Heart left ventricle (tissue), 16 donors: ENCODE measurements around the gene ST8SIA5. TPM values are rescaled to one million over a fixed set of nuclear protein-coding genes. Genes with fewer than 3 reads are reported as not detected.

Experiments
- ATAC-seq, 4 donors: fragments of 200-7000 bp; cut with Tn5 transposase; one replicate each; pipeline ENCODE4 v1.9.1; 2020 to 2022; ENCODE audit warnings: moderate library complexity in 4 of 4, mild to moderate bottlenecking in 3 of 4, moderate number of reproducible peaks in 1 of 4
- DNase-seq, 5 donors: peaks; one replicate each; pipeline ENCODE4 v3.0.0-alpha.2; 2020
- H3K27ac ChIP-seq, 12 donors: fragments of 200-600 bp; sonication (generic) in 4 of 12; one replicate each; pipeline versions ENCODE4 v1.5.0 to v1.8.0; 2016 to 2022; ENCODE audit warnings: mild to moderate bottlenecking in 2 of 12
- H3K27me3 ChIP-seq, 9 donors: fragments of 200-600 bp; sonication (generic) in 2 of 9; one replicate each; pipeline versions ENCODE4 v1.5.1 to v1.8.0; 2016 to 2022; ENCODE audit warnings: mild to moderate bottlenecking in 3 of 9
- H3K36me3 ChIP-seq, 9 donors: fragments of 200-600 bp; sonication (generic) in 2 of 9; one replicate each; pipeline versions ENCODE4 v1.5.0 to v1.8.0; 2018 to 2022; ENCODE audit warnings: mild to moderate bottlenecking in 2 of 9
- H3K4me1 ChIP-seq, 12 donors: fragments of 200-600 bp; sonication (generic) in 4 of 12; one replicate each; pipeline versions ENCODE4 v1.5.0 to v1.8.0; 2016 to 2022; ENCODE audit warnings: mild to moderate bottlenecking in 3 of 12
- H3K4me3 ChIP-seq, 12 donors: fragments of 200-600 bp; sonication (generic) in 4 of 12; one replicate each; pipeline versions ENCODE4 v1.5.0 to v1.8.0; 2017 to 2022; ENCODE audit warnings: mild to moderate bottlenecking in 9 of 12, moderate library complexity in 4 of 12
- H3K9me3 ChIP-seq, 12 donors: fragments of 200-600 bp; sonication (generic) in 4 of 12; one replicate each; pipeline versions ENCODE4 v1.5.0 to v1.8.0; 2016 to 2022; ENCODE audit warnings: mild to moderate bottlenecking in 1 of 12
- POLR2A ChIP-seq, 2 donors: fragments of 450-650 bp; IDR thresholded peaks; one replicate each; pipeline ENCODE4 v1.6.1; 2017; ENCODE audit warnings: antibody characterized with exemption in 2 of 2, mild to moderate bottlenecking in 2 of 2, moderate library complexity in 2 of 2
- WGBS, 4 donors: extraction: QIAGEN DNeasy Blood & Tissue Kit in 2 of 4; methylation state at CpG; one replicate each; pipeline versions ENCODE4 v1.1.5 to v1.1.7; 2013 to 2018; 5-methylcytosine and 5-hydroxymethylcytosine counted together
- intact Hi-C, 10 donors: fragments of 100-400 bp; cut with DNase I; formaldehyde crosslinking; loops; one replicate each; pipeline versions ENCODE4 v1.11.1 to v1.14.2; 2022
- polyA plus RNA-seq, 2 donors: library from polyadenylated mRNA; stranded (reverse); fragments of 200-250 nt; gene quantifications; one replicate each; pipeline ENCODE4 v1.2.3, GENCODE V29; 2013
- total RNA-seq, 9 donors: library from RNA; depleted of rRNA in 2 of 9; stranded (reverse); fragments of >200 nt in 2 of 9; fragmentation: NEBNext Ultra II Directional in 3 of 9; extraction: Animal tissue kit (Norgen Biotek cat#: 25700) in 3 of 9; gene quantifications; one replicate each; pipeline versions ENCODE4 v1.1.0 to v1.2.4, GENCODE V29; 2016 to 2023
- TF ChIP-seq, protein P1 (sequence below), 12 donors: fragments of 200-600 bp; sonication (generic) in 4 of 12; IDR thresholded peaks; one replicate each; pipeline versions ENCODE4 v1.5.0 to v1.8.0; 2018 to 2022; ENCODE audit warnings: antibody characterized with exemption in 12 of 12, mild to moderate bottlenecking in 5 of 12
- donor health status: ischemic (EF 13 %, LVEDD 7.1; RV severe dilation, severe dysfunction).
- donor health status: healthy with polysubstance abuse.
- donor health status: DM: no; HTN: yes; CAD: no.
- donor health status: DM: no; HTN: no; CAD: no.
- donor health status: ischemic (EF 25% LVEDD 6.9; RV normal size, moderate dysfunction).
- donor health status: ischemic (EF 25% LVEDD 5.7; RV mildly dilated, moderate dysfunction).
- donor health status: healthy.
- donor health status: DM: yes; HTN: yes; CAD: no.
- donor health status: ischemic (EF 35%, LVEDD 5.7; RV mildly dilated, moderate dysfunction).
- donor health status: nonischemic (EF 11% LVEDD 7.7; RV severe dilation, severe dysfunction).
- donor health status: DM: yes; HTN: yes; CAD: no.
- donor health status: PGD.
- donor health status: ischemic (EF 29% LVEDD 5.4; RV normal size, mild dysfunction).
- donor health status: nonischemic (EF 23%, LVEDD 6.1; RV moderate dilation, normal function).

ST8SIA5 gene
- total and polyA plus RNA-seq, 11 donors = 3.8 to 24.4 (median 6.8) TPM

DNA sequence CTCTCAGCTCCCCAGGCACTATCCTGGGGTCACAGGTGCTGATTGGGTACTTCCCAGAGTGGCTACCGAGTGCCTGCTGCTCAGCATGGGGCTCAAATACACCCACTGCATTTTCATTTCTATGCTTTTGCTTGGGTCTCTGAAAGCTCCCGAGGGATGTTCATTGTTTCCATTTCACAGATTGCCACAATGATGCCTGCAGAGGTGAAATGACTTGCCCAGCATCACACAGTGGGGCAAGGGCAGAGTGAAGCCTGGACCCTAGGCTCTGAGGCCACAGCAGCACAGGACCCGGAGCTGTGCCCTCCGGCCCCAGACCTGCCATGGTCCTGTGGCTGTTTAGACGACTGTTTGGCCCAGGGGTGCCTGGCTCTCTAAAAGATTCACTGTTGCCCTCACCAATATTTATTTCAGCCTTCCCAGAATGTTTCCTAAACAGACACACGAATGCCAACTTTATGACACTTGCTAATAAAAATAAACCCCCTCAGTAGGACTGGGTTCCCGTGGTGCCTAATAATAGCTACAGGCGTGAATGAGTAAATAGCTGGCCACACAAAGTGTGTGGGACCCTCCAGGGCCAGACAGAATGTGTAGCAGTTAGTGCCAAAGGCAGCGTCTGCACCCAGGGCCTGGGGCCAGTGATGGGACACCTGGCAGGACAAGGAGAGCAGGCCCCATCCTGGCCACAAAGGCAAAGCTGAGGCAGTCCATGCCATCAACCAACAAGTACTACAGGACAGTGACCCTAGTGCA lies 11.5 kb upstream of the ST8SIA5 start:
- ATAC-seq = peak; percentile 94 to 97 (median 97)
- H3K9me3 ChIP-seq = no peaks in the 10 kb centered on the region
- intact Hi-C loops = no loop called here
- H3K4me1 ChIP-seq = peaks cover 0 to 25% (median 9%) of the 10 kb centered on the region in 12 donors
- DNase-seq = peak; percentile 66 to 85 (median 72)
- WGBS, 4 donors = 45 to 57% (median 51%) methylated on average over 9 of the region's 9 CpGs
- no peaks in the 10 kb centered on the region for H3K36me3 ChIP-seq
- TF ChIP-seq POLR2A (IDR thresholded peaks at IDR 0.05) = no peak
- H3K4me3 ChIP-seq = no peak overlapping the region
- peak overlapping the region in 11 of 12 donors; percentile 39 to 91 (median 82) for H3K27ac ChIP-seq
- no peaks in the 10 kb centered on the region for H3K27me3 ChIP-seq

DNA sequence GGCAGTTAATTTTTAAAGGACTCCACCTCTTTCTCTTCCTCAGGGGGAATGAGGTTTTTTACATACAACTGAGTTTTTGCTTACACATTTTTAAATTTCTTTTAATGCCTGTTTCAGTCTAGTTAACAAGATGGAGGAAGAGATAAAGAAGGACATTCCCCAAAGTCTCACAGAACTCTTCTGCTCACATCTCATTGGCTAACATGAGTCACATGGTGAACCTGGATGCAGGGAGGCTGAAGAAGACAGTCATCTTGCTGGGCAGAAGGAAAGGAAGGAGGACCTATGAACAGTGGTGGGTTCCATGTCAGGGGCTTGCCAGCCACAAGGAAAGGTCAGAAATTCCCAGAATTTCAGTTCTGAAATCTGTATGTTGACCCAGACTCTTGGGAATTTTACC lies 10.4 kb upstream of the ST8SIA5 start:
- Histone ChIP-seq H3K9me3 (no peaks in the 10 kb centered on the region), H3K4me3 (no peak overlapping the region), H3K27ac (peak overlapping the region in 2 of 12 donors; percentile 82 to 86), H3K4me1 (peaks cover 0 to 25% (median 9%) of the 10 kb centered on the region in 12 donors), H3K27me3 (no peaks in the 10 kb centered on the region), H3K36me3 (no peaks in the 10 kb centered on the region)
- ATAC-seq (no peak), DNase-seq (no peak)
- intact Hi-C loops = no loop called here
- TF ChIP-seq, protein P1, sequence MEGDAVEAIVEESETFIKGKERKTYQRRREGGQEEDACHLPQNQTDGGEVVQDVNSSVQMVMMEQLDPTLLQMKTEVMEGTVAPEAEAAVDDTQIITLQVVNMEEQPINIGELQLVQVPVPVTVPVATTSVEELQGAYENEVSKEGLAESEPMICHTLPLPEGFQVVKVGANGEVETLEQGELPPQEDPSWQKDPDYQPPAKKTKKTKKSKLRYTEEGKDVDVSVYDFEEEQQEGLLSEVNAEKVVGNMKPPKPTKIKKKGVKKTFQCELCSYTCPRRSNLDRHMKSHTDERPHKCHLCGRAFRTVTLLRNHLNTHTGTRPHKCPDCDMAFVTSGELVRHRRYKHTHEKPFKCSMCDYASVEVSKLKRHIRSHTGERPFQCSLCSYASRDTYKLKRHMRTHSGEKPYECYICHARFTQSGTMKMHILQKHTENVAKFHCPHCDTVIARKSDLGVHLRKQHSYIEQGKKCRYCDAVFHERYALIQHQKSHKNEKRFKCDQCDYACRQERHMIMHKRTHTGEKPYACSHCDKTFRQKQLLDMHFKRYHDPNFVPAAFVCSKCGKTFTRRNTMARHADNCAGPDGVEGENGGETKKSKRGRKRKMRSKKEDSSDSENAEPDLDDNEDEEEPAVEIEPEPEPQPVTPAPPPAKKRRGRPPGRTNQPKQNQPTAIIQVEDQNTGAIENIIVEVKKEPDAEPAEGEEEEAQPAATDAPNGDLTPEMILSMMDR (IDR thresholded peaks at IDR 0.05) = no peak
- no peak for TF ChIP-seq POLR2A (IDR thresholded peaks at IDR 0.05)

DNA sequence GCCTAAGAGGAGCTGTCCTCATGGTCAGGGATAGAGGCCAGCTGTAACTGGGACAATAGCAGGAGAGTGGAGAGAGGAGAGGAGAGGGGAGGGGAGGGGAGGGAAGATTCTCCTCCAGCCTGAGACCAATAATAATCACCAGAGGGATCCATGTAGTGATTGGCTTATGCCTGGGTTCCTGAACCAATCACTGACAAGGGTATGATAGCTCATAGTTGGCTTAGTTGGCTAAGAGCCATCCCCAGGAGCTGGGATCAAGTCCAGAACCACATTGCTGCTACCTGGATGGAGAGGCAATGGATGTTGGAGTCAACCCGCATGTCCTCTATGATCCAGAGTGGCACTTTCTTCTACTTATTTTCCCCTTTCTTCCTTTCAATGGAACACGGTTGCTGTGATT lies 7.7 kb upstream of the ST8SIA5 start:
- no peak for DNase-seq
- TF ChIP-seq POLR2A (IDR thresholded peaks at IDR 0.05) = no peak
- TF ChIP-seq, protein P1 (IDR thresholded peaks at IDR 0.05) = no peak
- peaks cover 0 to 41% (median 7%) of the 10 kb centered on the region in 12 donors for H3K4me1 ChIP-seq
- no peak overlapping the region for H3K4me3 ChIP-seq
- no peak for ATAC-seq
- H3K27me3 ChIP-seq = peaks cover 0 to 15% (median 0%) of the 10 kb centered on the region in 9 donors
- H3K36me3 ChIP-seq = no peaks in the 10 kb centered on the region
- intact Hi-C loops = no loop called here
- H3K27ac ChIP-seq = no peak overlapping the region
- no peaks in the 10 kb centered on the region for H3K9me3 ChIP-seq
- WGBS, 4 donors = 82 to 93% (median 89%) methylated on average over 2 of the region's 2 CpGs

DNA sequence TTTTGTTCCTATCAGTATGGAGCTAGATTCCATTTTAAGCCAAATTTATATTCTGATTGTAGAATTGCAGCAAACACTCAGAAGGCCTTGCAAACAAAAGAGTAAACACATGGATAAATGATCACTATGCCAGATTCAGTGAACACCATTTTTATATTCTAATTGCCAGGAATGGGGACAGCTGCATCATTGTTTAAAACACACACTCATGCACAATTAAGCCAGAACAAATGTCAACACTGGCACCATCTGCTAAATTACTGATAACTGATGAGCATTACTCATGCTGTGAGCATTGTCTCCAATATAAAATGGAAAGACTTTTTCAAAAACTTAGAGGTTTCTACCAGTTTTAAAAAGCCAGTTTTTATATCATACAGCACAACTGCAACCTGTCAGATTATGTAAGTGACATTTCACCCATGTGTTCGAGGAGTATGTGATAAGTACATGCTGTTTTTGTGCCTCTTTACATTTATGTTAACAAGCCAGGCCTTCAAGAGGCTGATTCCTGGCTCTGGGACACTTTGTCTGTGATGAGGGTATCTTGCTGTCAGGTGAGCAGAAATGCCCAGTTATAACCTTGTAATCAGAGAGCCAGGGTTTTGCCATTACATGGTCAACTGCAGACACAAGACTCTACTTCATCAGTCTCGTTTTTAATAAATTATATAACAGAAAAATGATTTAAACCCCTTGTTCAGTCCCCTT lies 4.4 kb upstream of the ST8SIA5 start:
- DNase-seq (no peak), ATAC-seq (peak in 3 of 4 donors; percentile 40 to 57 (median 54))
- intact Hi-C loops = no loop called here
- Histone ChIP-seq H3K4me3 (no peak overlapping the region), H3K36me3 (no peaks in the 10 kb centered on the region), H3K9me3 (no peaks in the 10 kb centered on the region), H3K27me3 (peaks cover 0 to 42% (median 19%) of the 10 kb centered on the region in 9 donors), H3K4me1 (peaks cover 0 to 42% (median 12%) of the 10 kb centered on the region in 12 donors), H3K27ac (peak overlapping the region in 6 of 12 donors; percentile 3 to 44 (median 16))
- TF ChIP-seq, protein P1 (IDR thresholded peaks at IDR 0.05) = no peak
- no peak for TF ChIP-seq POLR2A (IDR thresholded peaks at IDR 0.05)
- WGBS, 4 donors = 21 to 29% (median 24%) methylated on average over 2 of the region's 2 CpGs
